H1 (cell line): ENCODE data around the gene DTX3. TPM values are rescaled to one million over a fixed set of nuclear protein-coding genes. Genes with fewer than 3 reads are reported as not detected.

ENCODE experiments used
- CTCF ChIA-PET: fragments of 300-600 bp; sonication (Branson Sonifier 250); formaldehyde crosslinking; loops from one replicate; lab custom pipeline; 2021; ENCODE audit not compliant: partially characterized antibody; lab: Charles Lee
- POLR2A ChIA-PET: fragments of 300-600 bp; sonication (Branson Sonifier 250); formaldehyde crosslinking; loops from one replicate; lab custom pipeline; 2021; ENCODE audit warnings: inconsistent platforms; ENCODE audit not compliant: partially characterized antibody; lab: Charles Lee
- DNase-seq, 2 experiments: peaks; one replicate each; pipeline versions ENCODE4 v3.0.0 to v3.0.0-alpha.2; 2010 to 2022; ENCODE audit warnings: low spot score in 2 of 2, low read depth in 1 of 2, mixed read lengths in 1 of 2
- FAIRE-seq: peaks from 2 replicates; lab custom pipeline; 2011; peaks lifted over from hg19 to GRCh38; lab: Jason Lieb, UNC
- H2AFZ ChIP-seq: 2 replicates; pipeline ENCODE4 v1.8.1; 2012; ENCODE audit warnings: low read length, inconsistent platforms
- H2AK5ac ChIP-seq: 2 replicates; pipeline ENCODE4 v1.6.1; 2013; ENCODE audit warnings: low read depth, low read length
- H2BK120ac ChIP-seq: replicated peaks from 2 replicates; pipeline ENCODE3; 2013; ENCODE audit warnings: low read depth, low read length, inconsistent platforms
- H2BK12ac ChIP-seq: 2 replicates; pipeline ENCODE4 v1.6.1; 2013; ENCODE audit warnings: low read depth, low read length
- H2BK15ac ChIP-seq: 2 replicates; pipeline ENCODE4 v1.6.1; 2013; ENCODE audit warnings: low read length
- H2BK20ac ChIP-seq: 2 replicates; pipeline ENCODE4 v1.6.1; 2013; ENCODE audit warnings: low read length
- H2BK5ac ChIP-seq: 2 replicates; pipeline ENCODE4 v1.6.1; 2013; ENCODE audit warnings: low read depth, low read length
- H3K14ac ChIP-seq: 2 replicates; pipeline ENCODE4 v1.6.1; 2013; ENCODE audit warnings: inconsistent platforms; ENCODE audit not compliant: insufficient read length
- H3K18ac ChIP-seq: 2 replicates; pipeline ENCODE4 v1.6.1; 2013; ENCODE audit warnings: low read length; ENCODE audit errors: extremely low read depth
- H3K23ac ChIP-seq: 2 replicates; pipeline ENCODE4 v1.6.1; 2013; ENCODE audit warnings: inconsistent platforms; ENCODE audit not compliant: insufficient read length
- H3K23me2 ChIP-seq: 2 replicates; pipeline ENCODE4 v1.6.1; 2013; ENCODE audit warnings: low read depth, low read length
- H3K27ac ChIP-seq: 2 replicates; pipeline ENCODE4 v1.6.1; 2011; ENCODE audit warnings: low read depth, low read length, inconsistent platforms
- H3K27me3 ChIP-seq, 4 experiments: replicated peaks in 1 of 4; 1 replicate in 1 of 4; 2 replicates in 3 of 4; pipeline versions ENCODE4 v1.6.1 to v1.8.1; 2011 to 2013; ENCODE audit warnings: low read length in 3 of 4, mild to moderate bottlenecking in 3 of 4, inconsistent platforms in 2 of 4, mixed read lengths in 2 of 4, moderate library complexity in 1 of 4; ENCODE audit not compliant: control insufficient read depth in 3 of 4, insufficient read depth in 3 of 4; ENCODE audit errors: extremely low read depth in 1 of 4
- H3K36me3 ChIP-seq, 4 experiments: 2 replicates each; pipeline versions ENCODE4 v1.6.1 to v1.8.1; 2011 to 2013; ENCODE audit warnings: mild to moderate bottlenecking in 4 of 4, low read length in 3 of 4, moderate library complexity in 2 of 4, control low read depth in 1 of 4, inconsistent platforms in 1 of 4; ENCODE audit not compliant: insufficient read depth in 4 of 4, control insufficient read depth in 2 of 4
- H3K4ac ChIP-seq: replicated peaks from 2 replicates; pipeline ENCODE3; 2013; ENCODE audit warnings: low read length, low read depth, mixed read lengths, inconsistent platforms; ENCODE audit not compliant: insufficient read length
- H3K4me1 ChIP-seq, 4 experiments: replicated peaks in 1 of 4; 1 replicate in 1 of 4; 2 replicates in 3 of 4; pipeline versions ENCODE4 v1.6.1 to v1.8.1; 2011 to 2013; ENCODE audit warnings: low read length in 3 of 4, inconsistent platforms in 2 of 4, mixed read lengths in 1 of 4; ENCODE audit not compliant: insufficient read depth in 4 of 4, control insufficient read depth in 3 of 4
- H3K4me2 ChIP-seq, 2 experiments: 2 replicates each; pipeline versions ENCODE4 v1.6.1 to v1.8.1; 2011 to 2013; ENCODE audit warnings: low read depth in 2 of 2, low read length in 2 of 2, control low read depth in 1 of 2, inconsistent platforms in 1 of 2, mild to moderate bottlenecking in 1 of 2; ENCODE audit not compliant: insufficient read depth in 1 of 2
- H3K4me3 ChIP-seq, 4 experiments: fragments of 200-600, 300-600 bp in 1 of 4; sonication (generic), shearing (Covaris generic), sonication (Bioruptor Twin) in 1 of 4; 2 replicates each; pipeline versions ENCODE4 v1.5.1 to v1.8.1; 2011 to 2016; ENCODE audit warnings: low read length in 4 of 4, low read depth in 3 of 4, control low read depth in 2 of 4, inconsistent platforms in 2 of 4, mild to moderate bottlenecking in 2 of 4, mixed read lengths in 1 of 4, moderate library complexity in 1 of 4; ENCODE audit not compliant: insufficient read depth in 2 of 4; ENCODE audit errors: extremely low read depth in 1 of 4
- H3K56ac ChIP-seq: replicated peaks from 2 replicates; pipeline ENCODE3; 2013; ENCODE audit warnings: low read depth, mild to moderate bottlenecking, mixed read lengths, low read length, inconsistent platforms; ENCODE audit not compliant: insufficient read length
- H3K79me1 ChIP-seq: 2 replicates; pipeline ENCODE4 v1.6.1; 2013; ENCODE audit warnings: low read depth, low read length, control low read depth
- H3K79me2 ChIP-seq, 2 experiments: 2 replicates each; pipeline versions ENCODE4 v1.6.1 to v1.8.1; 2012 to 2013; ENCODE audit warnings: low read length in 2 of 2, mild to moderate bottlenecking in 2 of 2, inconsistent platforms in 1 of 2; ENCODE audit not compliant: insufficient read depth in 2 of 2, control insufficient read depth in 1 of 2
- H3K9ac ChIP-seq, 4 experiments: replicated peaks in 1 of 4; 1 replicate in 1 of 4; 2 replicates in 3 of 4; pipeline versions ENCODE4 v1.6.1 to v1.8.1; 2011 to 2013; ENCODE audit warnings: low read depth in 3 of 4, low read length in 3 of 4, control low read depth in 2 of 4, mild to moderate bottlenecking in 2 of 4, moderate library complexity in 2 of 4, inconsistent platforms in 1 of 4; ENCODE audit errors: extremely low read depth in 1 of 4
- H3K9me3 ChIP-seq, 2 experiments: 2 replicates each; pipeline versions ENCODE4 v1.6.1 to v1.8.1; 2012 to 2013; ENCODE audit warnings: mild to moderate bottlenecking in 2 of 2, moderate library complexity in 2 of 2, control low read depth in 1 of 2, inconsistent platforms in 1 of 2, low read depth in 1 of 2, low read length in 1 of 2, mixed read lengths in 1 of 2; ENCODE audit not compliant: insufficient read depth in 2 of 2
- H4K20me1 ChIP-seq, 2 experiments: replicated peaks in 1 of 2; 2 replicates each; pipeline versions ENCODE3 to v1.8.1; 2011 to 2013; ENCODE audit warnings: inconsistent platforms in 2 of 2, low read length in 2 of 2, mild to moderate bottlenecking in 1 of 2; ENCODE audit not compliant: insufficient read depth in 2 of 2, control insufficient read depth in 1 of 2
- H4K5ac ChIP-seq: 2 replicates; pipeline ENCODE4 v1.6.1; 2013; ENCODE audit warnings: low read length, low read depth, mixed read lengths, inconsistent platforms; ENCODE audit not compliant: insufficient read length
- H4K8ac ChIP-seq: 2 replicates; pipeline ENCODE4 v1.8.0; 2013; ENCODE audit warnings: mild to moderate bottlenecking, moderate library complexity, low read length, inconsistent platforms; ENCODE audit not compliant: insufficient read depth; ENCODE audit errors: extremely low read depth
- H4K91ac ChIP-seq: replicated peaks from 2 replicates; pipeline ENCODE3; 2013; ENCODE audit warnings: low read length, mixed read lengths, inconsistent platforms; ENCODE audit not compliant: insufficient read length
- ASH2L ChIP-seq: fragments of 200-600, 300-600 bp; sonication (generic); IDR thresholded peaks from one replicate; pipeline ENCODE4 v1.7.1; 2017; ENCODE audit warnings: low read length
- WGBS, 2 experiments: shearing (Covaris generic) in 1 of 2; methylation state at CpG; one replicate each; pipeline versions ENCODE4 v1.1.6 to v1.1.7; 2013 to 2015; ENCODE audit warnings: low lambda C conversion rate in 2 of 2, mixed read lengths in 2 of 2, inconsistent platforms in 1 of 2, low coverage in 1 of 2, missing lambda C conversion rate in 1 of 2; ENCODE audit not compliant: insufficient replicate concordance in 2 of 2, insufficient coverage in 1 of 2, insufficient read length in 1 of 2; ENCODE audit errors: extremely low coverage in 1 of 2, missing lambda C conversion rate in 1 of 2; 5-methylcytosine and 5-hydroxymethylcytosine counted together
- polyA plus RNA-seq, 7 experiments: library from polyadenylated mRNA; depleted of rRNA in 3 of 7; stranded (reverse) in 5 of 7; unstranded in 2 of 7; fragments of >200 nt in 5 of 7; fragments of 200-250 nt in 2 of 7; gene quantifications; 1 replicate in 5 of 7; 2 replicates in 1 of 7; 4 replicates in 1 of 7; pipeline versions ENCODE4 v1.2.1 to v1.2.3, GENCODE V29; 2011 to 2013; ENCODE audit warnings: missing spikeins in 2 of 7, mixed read lengths in 2 of 7
- total RNA-seq: library from RNA; stranded (reverse); fragmentation: NEBNext Ultra II Directional; extraction: Animal tissue kit (Norgen Biotek cat#: 25700); gene quantifications from 2 replicates; pipeline ENCODE4 v1.2.1, GENCODE V29; 2021
- TF ChIP-seq, protein P1 (sequence below): IDR thresholded peaks from 2 replicates; pipeline ENCODE4 v1.6.1; 2011; ENCODE audit warnings: low read length, improper control_type of control experiment

DTX3 gene
- total and polyA plus RNA-seq, 2 of the 8 experiments (the other 6 are each of a cell fraction or from before 2014, with no cell fraction given): 41.8 to 92.5 TPM

DNA sequence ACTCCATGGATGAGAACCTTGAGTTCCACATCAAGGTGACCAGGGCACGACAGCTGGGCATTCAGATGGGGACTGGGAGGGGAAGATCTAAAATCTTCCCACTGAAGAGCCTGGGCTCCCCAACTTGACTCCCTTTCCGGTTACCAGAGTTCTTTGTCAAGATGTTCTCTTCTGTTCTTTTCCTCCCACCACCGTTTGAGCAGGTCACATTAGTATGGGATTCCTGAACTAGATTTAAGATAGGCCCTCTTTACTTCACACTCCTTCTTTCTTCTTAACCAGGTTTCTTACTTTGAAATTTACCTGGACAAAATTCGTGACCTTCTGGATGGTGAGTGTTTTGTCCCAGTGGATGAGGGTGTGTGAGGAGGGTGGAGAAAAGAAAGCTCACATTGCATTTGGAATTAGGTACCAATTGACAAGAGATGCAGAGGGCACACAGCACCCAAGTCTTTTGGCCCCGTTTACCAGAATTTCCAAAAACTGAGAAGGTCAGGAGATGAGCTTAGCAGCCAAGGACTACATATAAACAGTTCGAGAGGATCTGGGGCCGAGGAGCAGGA is 40.4 kb upstream of the DTX3 start:
- Histone ChIP-seq H2BK120ac (no peak overlapping the region), H3K9ac (no peak overlapping the region), H3K36me3 (peaks cover 4 to 38% (median 27%) of the 10 kb centered on the region in 4 experiments; a peak in 7 of 8 replicates), H3K23ac (no peak overlapping the region), H3K18ac (no peak overlapping the region), H4K20me1 (peaks cover 0 to 2% of the 10 kb centered on the region in 2 experiments), H2BK5ac (no peak overlapping the region), H4K5ac (no peak overlapping the region), H4K8ac (no peak overlapping the region), H3K4ac (no peak overlapping the region), H2AFZ (no peak overlapping the region), H3K4me3 (no peak overlapping the region), H2AK5ac (no peak overlapping the region), H2BK12ac (no peak overlapping the region), H3K56ac (no peak overlapping the region), H2BK20ac (no peak overlapping the region), H3K79me2 (no peaks in the 10 kb centered on the region), H3K79me1 (no peaks in the 10 kb centered on the region), H3K14ac (no peak overlapping the region), H3K4me1 (no peaks in the 10 kb centered on the region), H3K27me3 (no peaks in the 10 kb centered on the region), H3K9me3 (no peaks in the 10 kb centered on the region), H2BK15ac (no peak overlapping the region), H4K91ac (no peak overlapping the region), H3K27ac (no peak overlapping the region), H3K23me2 (no peaks in the 10 kb centered on the region), H3K4me2 (no peak overlapping the region)
- ChIA-PET POLR2A (interaction anchor here (0.7 to 1.0 kb wide), 4 partner anchors 11 to 17 kb away, joined by 3 read pairs; partner anchors contain the start of gene DCTN2), CTCF (interaction anchor here (1.4 kb wide), 2 partner anchors 11 to 19 kb away, joined by 4 to 7 read pairs; no protein-coding TSS in a partner anchor)
- FAIRE-seq: no peak
- 87% methylated on average over 7 of the region's 7 CpGs; no CpG with 5 or more reads in 1 of the 2 experiments for WGBS, 2 experiments
- no peak for DNase-seq
- TF ChIP-seq, protein P1, sequence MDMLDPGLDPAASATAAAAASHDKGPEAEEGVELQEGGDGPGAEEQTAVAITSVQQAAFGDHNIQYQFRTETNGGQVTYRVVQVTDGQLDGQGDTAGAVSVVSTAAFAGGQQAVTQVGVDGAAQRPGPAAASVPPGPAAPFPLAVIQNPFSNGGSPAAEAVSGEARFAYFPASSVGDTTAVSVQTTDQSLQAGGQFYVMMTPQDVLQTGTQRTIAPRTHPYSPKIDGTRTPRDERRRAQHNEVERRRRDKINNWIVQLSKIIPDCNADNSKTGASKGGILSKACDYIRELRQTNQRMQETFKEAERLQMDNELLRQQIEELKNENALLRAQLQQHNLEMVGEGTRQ: no peak
- no peak for TF ChIP-seq ASH2L
